Stomach (tissue), 4 donors: Measurements from ENCODE around the gene RAB1B.

Experiments
- CTCF ChIP-seq, 7 experiments: fragments of 450-650 bp in 4 of 7; fragments of 200-600 bp in 3 of 7; sonication (generic) in 3 of 7; IDR thresholded peaks; one replicate each; pipeline ENCODE4 v1.5.1; 2016 to 2019; ENCODE audit warnings: antibody characterized with exemption in 7 of 7, control low read depth in 2 of 7, mild to moderate bottlenecking in 1 of 7
- POLR2A ChIP-seq, 4 donors: fragments of 450-650 bp; IDR thresholded peaks; one replicate each; pipeline ENCODE4 v1.6.1; 2016; ENCODE audit warnings: antibody characterized with exemption in 4 of 4, control low read depth in 2 of 4, mild to moderate bottlenecking in 1 of 4, moderate library complexity in 1 of 4
- POLR2AphosphoS5 ChIP-seq, 3 donors: sonication (generic); formaldehyde crosslinking; IDR thresholded peaks; one replicate each; pipeline ENCODE4 v1.6.1; 2016; ENCODE audit warnings: antibody characterized with exemption in 3 of 3

- TF ChIP-seq CTCF (IDR thresholded peaks at IDR 0.05), result peak in 2 of 7 experiments; percentile 1 to 48
- no peak for TF ChIP-seq POLR2A (IDR thresholded peaks at IDR 0.05)
- TF ChIP-seq POLR2AphosphoS5 (IDR thresholded peaks at IDR 0.05), result no peak
Observed at GRCh38 chr11:66258473-66258893, 10.0 kb upstream of the RAB1B start.
